Measurements from ENCODE around the gene MEIS1. TPM values are rescaled to one million over a fixed set of nuclear protein-coding genes. Genes with fewer than 3 reads are reported as not detected.

MEIS1 gene
- total and polyA plus RNA-seq, 2 donors (not counting 1 experiment from before 2014, with no cell fraction given), result 0.03 TPM; not detected in 1

- no peaks in the 10 kb centered on the region for H3K9me3 ChIP-seq (ENCODE audit: control extremely low read depth in 1 of 3, control insufficient read depth in 2 of 3, insufficient read depth in 1 of 3, low read length in 2 of 3)
- WGBS (ENCODE audit: insufficient coverage), result 49% methylated on average over 4 of the region's 4 CpGs
- ATAC-seq (ENCODE audit: low read depth) (no peak), DNase-seq (no peak)
- H3K4me3 ChIP-seq (ENCODE audit: control extremely low read depth in 1 of 5, extremely low read depth in 1 of 5, insufficient read depth in 1 of 5, low read depth in 2 of 5, low read length in 4 of 5), result no peak overlapping the region
- H3K27me3 ChIP-seq (replicated peaks in 1 of 4; ENCODE audit: control extremely low read depth in 1 of 4, control insufficient read depth in 3 of 4, insufficient read depth in 4 of 4, low read length in 3 of 4), result peaks cover 0 to 3% (median 0%) of the 10 kb centered on the region in 4 experiments
- H3K4me1 ChIP-seq (ENCODE audit: control insufficient read depth in 2 of 2, insufficient read depth in 2 of 2, low read length in 2 of 2), result no peaks in the 10 kb centered on the region
- no peaks in the 10 kb centered on the region for H3K9me3 Mint-ChIP-seq (ENCODE audit: insufficient read depth)
- no peak overlapping the region for H3K27ac Mint-ChIP-seq
- no peak overlapping the region for H3K4me3 Mint-ChIP-seq
- no peak overlapping the region for H3K4me2 ChIP-seq (replicated peaks; ENCODE audit: low read depth, low read length, poor library complexity, severe bottlenecking)
- no peak overlapping the region for H2AFZ ChIP-seq (ENCODE audit: insufficient read depth, low read depth, low read length, poor library complexity, severe bottlenecking)
- no peaks in the 10 kb centered on the region for H3K79me2 ChIP-seq (ENCODE audit: control insufficient read depth, insufficient read depth, low read length)
- no peak overlapping the region for H3K27ac ChIP-seq (ENCODE audit: low read length in 2 of 2)
- no peaks in the 10 kb centered on the region for H4K20me1 ChIP-seq (ENCODE audit: control insufficient read depth, insufficient read depth, low read length, poor library complexity, severe bottlenecking)
- ChIA-PET POLR2A (no interaction called here), CTCF (no interaction called here)
- no peaks in the 10 kb centered on the region for H3K36me3 ChIP-seq (replicated peaks in 1 of 2; ENCODE audit: control extremely low read depth in 1 of 2, control insufficient read depth in 1 of 2, extremely low read depth in 1 of 2, insufficient read depth in 2 of 2, low read length in 1 of 2)
- no peak overlapping the region for H3K9ac ChIP-seq (ENCODE audit: low read length)
- TF ChIP-seq, protein P1, sequence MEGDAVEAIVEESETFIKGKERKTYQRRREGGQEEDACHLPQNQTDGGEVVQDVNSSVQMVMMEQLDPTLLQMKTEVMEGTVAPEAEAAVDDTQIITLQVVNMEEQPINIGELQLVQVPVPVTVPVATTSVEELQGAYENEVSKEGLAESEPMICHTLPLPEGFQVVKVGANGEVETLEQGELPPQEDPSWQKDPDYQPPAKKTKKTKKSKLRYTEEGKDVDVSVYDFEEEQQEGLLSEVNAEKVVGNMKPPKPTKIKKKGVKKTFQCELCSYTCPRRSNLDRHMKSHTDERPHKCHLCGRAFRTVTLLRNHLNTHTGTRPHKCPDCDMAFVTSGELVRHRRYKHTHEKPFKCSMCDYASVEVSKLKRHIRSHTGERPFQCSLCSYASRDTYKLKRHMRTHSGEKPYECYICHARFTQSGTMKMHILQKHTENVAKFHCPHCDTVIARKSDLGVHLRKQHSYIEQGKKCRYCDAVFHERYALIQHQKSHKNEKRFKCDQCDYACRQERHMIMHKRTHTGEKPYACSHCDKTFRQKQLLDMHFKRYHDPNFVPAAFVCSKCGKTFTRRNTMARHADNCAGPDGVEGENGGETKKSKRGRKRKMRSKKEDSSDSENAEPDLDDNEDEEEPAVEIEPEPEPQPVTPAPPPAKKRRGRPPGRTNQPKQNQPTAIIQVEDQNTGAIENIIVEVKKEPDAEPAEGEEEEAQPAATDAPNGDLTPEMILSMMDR (IDR thresholded peaks at IDR 0.05), result no peak
- no peak for TF ChIP-seq EZH2 (IDR thresholded peaks at IDR 0.05; ENCODE audit: borderline replicate concordance, insufficient read depth, low read depth, low read length, poor library complexity, severe bottlenecking)
- intact Hi-C loops (cut with micrococcal nuclease), result no loop called here
- H3K27me3 Mint-ChIP-seq, result peaks cover 6% of the 10 kb centered on the region
- H3K4me1 Mint-ChIP-seq, result no peaks in the 10 kb centered on the region
Observed at GRCh38 chr2:66477135-66477842, 42.4 kb downstream of the MEIS1 start.

- H3K36me3 ChIP-seq (replicated peaks in 1 of 2; ENCODE audit: control extremely low read depth in 1 of 2, control insufficient read depth in 1 of 2, extremely low read depth in 1 of 2, insufficient read depth in 2 of 2, low read length in 1 of 2), result no peaks in the 10 kb centered on the region
- no peaks in the 10 kb centered on the region for H3K27me3 ChIP-seq (replicated peaks in 1 of 4; ENCODE audit: control extremely low read depth in 1 of 4, control insufficient read depth in 3 of 4, insufficient read depth in 4 of 4, low read length in 3 of 4)
- ChIA-PET POLR2A (no interaction called here), CTCF (no interaction called here)
- DNase-seq, result no peak
- Mint-ChIP-seq H3K9me3 (ENCODE audit: insufficient read depth) (no peaks in the 10 kb centered on the region), H3K27me3 (peaks cover 6% of the 10 kb centered on the region), H3K4me1 (no peaks in the 10 kb centered on the region), H3K27ac (no peak overlapping the region), H3K4me3 (no peak overlapping the region)
- no peak overlapping the region for H3K4me3 ChIP-seq (ENCODE audit: control extremely low read depth in 1 of 5, extremely low read depth in 1 of 5, insufficient read depth in 1 of 5, low read depth in 2 of 5, low read length in 4 of 5)
- H3K4me1 ChIP-seq (ENCODE audit: control insufficient read depth in 2 of 2, insufficient read depth in 2 of 2, low read length in 2 of 2), result no peaks in the 10 kb centered on the region
- no peak for ATAC-seq (ENCODE audit: low read depth)
- H3K79me2 ChIP-seq (ENCODE audit: control insufficient read depth, insufficient read depth, low read length), result no peaks in the 10 kb centered on the region
- no peaks in the 10 kb centered on the region for H4K20me1 ChIP-seq (ENCODE audit: control insufficient read depth, insufficient read depth, low read length, poor library complexity, severe bottlenecking)
- H3K9ac ChIP-seq (ENCODE audit: low read length), result no peak overlapping the region
- no peak overlapping the region for H3K27ac ChIP-seq (ENCODE audit: low read length in 2 of 2)
- no peaks in the 10 kb centered on the region for H3K9me3 ChIP-seq (ENCODE audit: control extremely low read depth in 1 of 3, control insufficient read depth in 2 of 3, insufficient read depth in 1 of 3, low read length in 2 of 3)
- 100% methylated on average over 1 of the region's 3 CpGs for WGBS (ENCODE audit: insufficient coverage)
- H2AFZ ChIP-seq (ENCODE audit: insufficient read depth, low read depth, low read length, poor library complexity, severe bottlenecking), result no peak overlapping the region
- H3K4me2 ChIP-seq (replicated peaks; ENCODE audit: low read depth, low read length, poor library complexity, severe bottlenecking), result no peak overlapping the region
- intact Hi-C loops (cut with micrococcal nuclease), result no loop called here
- no peak for TF ChIP-seq EZH2 (IDR thresholded peaks at IDR 0.05; ENCODE audit: borderline replicate concordance, insufficient read depth, low read depth, low read length, poor library complexity, severe bottlenecking)
- TF ChIP-seq, protein P1 (IDR thresholded peaks at IDR 0.05), result no peak
Observed at GRCh38 chr2:66478299-66478698, 43.4 kb downstream of the MEIS1 start.

Measured in B cell (primary cell).